Measurements from ENCODE around the gene AFF3. TPM values are rescaled to one million over a fixed set of nuclear protein-coding genes. Genes with fewer than 3 reads are reported as not detected.

Gene AFF3
- total RNA-seq, 1 experiment from 2014 or later: 0.05 TPM

GRCh38 chr2:99806758-99807157, 335.6 kb downstream of the AFF3 start:
- DNase-seq: no peak
- CTCF ChIA-PET: no interaction called here
- no peaks in the 10 kb centered on the region for H3K36me3 Mint-ChIP-seq (ENCODE audit: insufficient read depth, unreplicated experiment)
- peaks cover 9% of the 10 kb centered on the region for H3K9me3 Mint-ChIP-seq (ENCODE audit: unreplicated experiment)
- Histone ChIP-seq H3K27me3 (replicated peaks; ENCODE audit: control insufficient read depth, insufficient read depth, low read length) (no peaks in the 10 kb centered on the region), H3K9me3 (no peaks in the 10 kb centered on the region), H3K36me3 (ENCODE audit: control insufficient read depth, insufficient read depth, low read length) (no peaks in the 10 kb centered on the region), H3K4me3 (ENCODE audit: low read depth, low read length) (no peak overlapping the region), H3K4me1 (no peaks in the 10 kb centered on the region)
- no TSS peak for BruUV-seq (replicated peaks)
- H3K4me1 Mint-ChIP-seq (ENCODE audit: low read depth, unreplicated experiment): no peaks in the 10 kb centered on the region
- POLR2A ChIA-PET: no interaction called here
- H3K27ac Mint-ChIP-seq (ENCODE audit: unreplicated experiment): no peak overlapping the region
- H3K27me3 Mint-ChIP-seq (ENCODE audit: insufficient read depth, unreplicated experiment): peaks cover 9% of the 10 kb centered on the region
- no peak for TF ChIP-seq CTCF (IDR thresholded peaks at IDR 0.05; ENCODE audit: insufficient read depth in 1 of 2, low read depth in 1 of 2, low read length in 1 of 2, severe bottlenecking in 1 of 2, unreplicated experiment in 1 of 2)
- H3K4me3 Mint-ChIP-seq (ENCODE audit: unreplicated experiment): no peak overlapping the region
- intact Hi-C loops (cut with micrococcal nuclease; ENCODE audit: unreplicated experiment): no loop called here

DNA sequence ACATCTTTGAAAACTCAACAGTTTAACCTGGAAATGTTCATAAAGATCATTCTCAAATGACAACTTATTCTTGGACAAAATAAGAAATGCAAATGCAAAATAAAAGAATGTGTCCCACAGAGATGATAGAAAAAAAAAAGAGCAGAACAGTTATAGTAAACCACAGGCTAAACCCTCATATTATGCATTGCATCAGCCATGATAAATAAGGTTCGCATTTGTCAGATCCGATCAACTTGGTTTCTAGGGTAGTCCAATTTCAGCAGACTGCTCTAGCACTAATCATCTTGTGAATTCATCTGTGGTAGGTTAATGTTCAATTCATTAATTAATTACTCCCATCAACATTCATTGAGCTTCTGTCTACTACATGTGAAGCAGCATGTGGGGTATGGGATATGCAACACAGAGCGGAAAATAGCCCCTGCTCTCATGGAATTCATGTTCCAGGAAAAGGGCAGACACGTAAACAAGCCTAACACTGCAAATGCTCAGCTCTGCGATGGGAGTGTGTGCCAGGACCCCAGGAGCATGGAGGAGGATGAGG, 336.4 kb downstream of the AFF3 start:
- no TSS peak for BruUV-seq (replicated peaks)
- TF ChIP-seq CTCF (IDR thresholded peaks at IDR 0.05; ENCODE audit: insufficient read depth in 1 of 2, low read depth in 1 of 2, low read length in 1 of 2, severe bottlenecking in 1 of 2, unreplicated experiment in 1 of 2): no peak
- H3K4me1 Mint-ChIP-seq (ENCODE audit: low read depth, unreplicated experiment): no peaks in the 10 kb centered on the region
- intact Hi-C loops (cut with micrococcal nuclease; ENCODE audit: unreplicated experiment): no loop called here
- ChIA-PET POLR2A (no interaction called here), CTCF (no interaction called here)
- no peak overlapping the region for H3K27ac Mint-ChIP-seq (ENCODE audit: unreplicated experiment)
- DNase-seq: no peak
- H3K4me3 ChIP-seq (ENCODE audit: low read depth, low read length): no peak overlapping the region
- peaks cover 9% of the 10 kb centered on the region for H3K9me3 Mint-ChIP-seq (ENCODE audit: unreplicated experiment)
- H3K4me1 ChIP-seq: no peaks in the 10 kb centered on the region
- no peaks in the 10 kb centered on the region for H3K27me3 ChIP-seq (replicated peaks; ENCODE audit: control insufficient read depth, insufficient read depth, low read length)
- no peaks in the 10 kb centered on the region for H3K36me3 ChIP-seq (ENCODE audit: control insufficient read depth, insufficient read depth, low read length)
- H3K36me3 Mint-ChIP-seq (ENCODE audit: insufficient read depth, unreplicated experiment): no peaks in the 10 kb centered on the region
- H3K27me3 Mint-ChIP-seq (ENCODE audit: insufficient read depth, unreplicated experiment): peaks cover 9% of the 10 kb centered on the region
- no peaks in the 10 kb centered on the region for H3K9me3 ChIP-seq
- H3K4me3 Mint-ChIP-seq (ENCODE audit: unreplicated experiment): no peak overlapping the region

- TF ChIP-seq CTCF (IDR thresholded peaks at IDR 0.05; ENCODE audit: insufficient read depth in 1 of 2, low read depth in 1 of 2, low read length in 1 of 2, severe bottlenecking in 1 of 2, unreplicated experiment in 1 of 2): no peak
- Histone ChIP-seq H3K36me3 (ENCODE audit: control insufficient read depth, insufficient read depth, low read length) (no peaks in the 10 kb centered on the region), H3K27me3 (replicated peaks; ENCODE audit: control insufficient read depth, insufficient read depth, low read length) (no peaks in the 10 kb centered on the region), H3K4me3 (ENCODE audit: low read depth, low read length) (no peak overlapping the region), H3K9me3 (no peaks in the 10 kb centered on the region), H3K4me1 (no peaks in the 10 kb centered on the region)
- H3K4me3 Mint-ChIP-seq (ENCODE audit: unreplicated experiment): no peak overlapping the region
- no TSS peak for BruUV-seq (replicated peaks)
- peaks cover 9% of the 10 kb centered on the region for H3K27me3 Mint-ChIP-seq (ENCODE audit: insufficient read depth, unreplicated experiment)
- DNase-seq: no peak
- no peak overlapping the region for H3K27ac Mint-ChIP-seq (ENCODE audit: unreplicated experiment)
- CTCF ChIA-PET: no interaction called here
- no peaks in the 10 kb centered on the region for H3K4me1 Mint-ChIP-seq (ENCODE audit: low read depth, unreplicated experiment)
- intact Hi-C loops (cut with micrococcal nuclease; ENCODE audit: unreplicated experiment): no loop called here
- H3K9me3 Mint-ChIP-seq (ENCODE audit: unreplicated experiment): peaks cover 9% of the 10 kb centered on the region
- POLR2A ChIA-PET: no interaction called here
- no peaks in the 10 kb centered on the region for H3K36me3 Mint-ChIP-seq (ENCODE audit: insufficient read depth, unreplicated experiment)
Measured at GRCh38 chr2:99803846-99804245, 338.5 kb downstream of the AFF3 start.
